ENCODE results near the gene PRDM16.

The PRDM16 gene

DNA sequence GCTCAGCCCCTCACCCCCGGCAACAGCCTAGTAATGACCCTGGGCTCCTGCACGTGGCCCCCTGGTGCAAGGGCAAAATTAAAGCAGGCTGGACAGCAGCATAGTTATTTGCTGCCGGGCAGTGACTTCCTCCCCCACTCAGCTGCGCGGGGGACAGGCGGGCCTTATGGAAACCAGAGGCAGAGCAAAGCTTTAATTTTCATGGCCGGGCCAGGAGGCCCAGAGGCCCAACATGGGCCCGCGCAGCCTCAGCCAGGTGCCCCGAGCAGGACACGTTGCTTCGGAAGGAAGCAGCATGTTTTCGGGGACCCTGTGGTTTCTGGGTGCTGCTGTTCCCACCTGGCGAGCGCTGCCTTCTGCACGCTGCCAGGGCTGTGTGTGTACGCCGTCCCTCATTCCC, 295.5 kb downstream of the PRDM16 start:
- ATAC-seq: no peak

DNA sequence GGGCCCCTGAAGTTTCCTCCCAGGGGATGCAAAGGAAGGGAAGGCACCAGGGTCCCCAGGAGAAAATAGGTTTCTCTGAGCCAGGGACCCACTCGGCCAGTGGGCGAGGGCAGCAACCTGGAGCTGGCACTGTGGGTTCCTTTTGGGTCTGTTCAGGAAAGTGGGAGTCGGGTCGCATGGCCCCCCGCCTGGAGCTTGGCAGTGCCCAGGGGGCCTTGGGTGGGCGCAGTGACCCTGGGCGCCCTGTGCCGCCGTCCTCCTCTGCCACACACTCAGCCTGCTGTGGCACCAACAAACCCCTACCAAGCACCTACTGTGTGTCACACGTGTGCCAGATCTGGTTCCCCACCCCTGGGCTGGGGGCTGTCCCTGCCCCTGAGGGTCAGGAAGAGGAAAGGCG, 296.0 kb downstream of the PRDM16 start:
- no peak for ATAC-seq

DNA sequence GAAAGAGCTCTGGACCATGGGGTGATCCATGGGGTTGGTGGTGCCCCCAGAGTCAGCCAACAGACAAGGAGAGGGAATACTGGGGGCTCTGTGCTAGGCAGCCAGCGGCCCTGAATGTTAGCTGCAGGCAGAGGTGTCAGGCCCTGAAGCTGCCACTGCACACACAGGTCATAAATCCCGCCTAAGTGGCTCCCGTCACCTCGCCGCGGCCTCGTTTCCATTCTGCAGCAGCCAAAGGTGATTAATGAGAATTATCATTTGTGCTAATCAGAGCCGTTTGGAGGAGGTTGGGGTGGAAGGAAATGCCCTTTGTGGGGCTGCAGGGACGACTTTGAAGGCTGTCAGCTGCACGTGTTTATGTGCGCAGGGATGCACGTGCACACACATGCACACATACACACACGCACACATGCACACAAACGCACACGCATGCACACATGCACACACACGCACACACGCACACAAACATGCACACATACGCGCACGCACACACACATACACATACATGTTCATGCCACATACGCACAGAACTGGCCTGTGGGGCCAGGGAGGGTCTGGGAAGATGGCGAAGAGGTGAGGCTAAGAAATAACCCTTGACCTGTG, 296.6 kb downstream of the PRDM16 start:
- ATAC-seq: no peak

DNA sequence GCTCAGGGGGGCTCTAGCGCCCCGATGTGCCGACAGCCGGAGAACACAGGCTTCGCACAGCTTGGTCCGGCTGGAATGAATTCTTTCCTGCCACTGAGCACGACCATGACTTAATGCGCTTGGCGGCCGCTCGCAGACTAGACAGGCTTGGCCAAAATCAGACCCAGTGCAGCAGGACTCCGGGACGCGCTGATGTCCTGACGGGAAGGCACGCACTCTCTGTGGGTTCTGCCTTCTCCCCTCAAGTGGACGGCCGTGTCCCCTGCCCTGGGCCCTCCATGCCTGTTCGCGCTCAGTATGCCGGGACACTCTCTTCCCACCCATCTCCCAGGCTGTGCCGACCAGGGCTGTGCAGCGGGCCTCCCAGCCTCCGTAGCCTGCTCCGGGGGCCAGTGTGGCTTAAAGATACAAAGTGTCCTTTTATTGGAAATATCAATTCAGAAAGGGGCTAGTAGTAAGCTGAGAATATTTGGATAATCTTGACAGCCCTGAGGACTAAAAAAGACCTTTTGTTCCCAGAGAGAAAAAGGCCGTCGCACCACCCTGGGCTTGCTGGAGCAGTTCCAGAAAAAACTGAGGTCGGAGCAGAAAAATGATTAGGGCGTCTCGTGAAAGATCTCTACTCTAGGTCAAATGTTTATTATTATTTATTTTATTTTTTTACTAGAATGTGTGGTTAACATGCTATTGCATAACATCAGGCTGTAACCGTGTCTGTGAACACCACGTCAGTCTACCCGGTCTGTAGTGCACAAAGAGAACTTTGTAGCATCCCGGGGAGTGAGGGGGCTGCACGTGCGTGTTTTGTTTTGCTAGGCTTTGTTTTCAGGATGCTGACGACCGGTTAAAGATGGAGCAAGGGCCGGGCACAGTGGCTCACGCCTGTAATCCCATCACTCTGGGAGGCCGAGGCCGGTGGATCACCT, 297.4 kb downstream of the PRDM16 start:
- ATAC-seq: no peak

DNA sequence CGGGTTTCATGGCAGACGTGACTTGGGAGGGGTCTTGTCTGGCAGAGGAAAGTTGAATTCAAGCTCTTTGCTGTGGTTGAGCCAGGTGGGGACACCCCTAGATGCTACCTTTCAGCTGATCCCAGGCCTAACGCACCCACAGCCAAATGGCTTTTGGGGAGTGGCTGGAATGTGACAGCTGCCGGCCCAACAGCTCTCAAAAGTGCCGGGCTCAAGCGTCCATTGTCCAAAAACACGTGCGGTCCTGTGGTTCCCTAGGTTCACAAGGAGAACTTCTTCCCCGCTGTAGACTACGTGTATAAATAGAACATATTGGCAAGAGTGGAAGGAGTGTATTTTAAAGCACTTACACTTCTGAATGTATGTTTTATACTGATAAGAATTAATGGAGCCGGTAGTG, 298.4 kb downstream of the PRDM16 start:
- ATAC-seq: no peak

DNA sequence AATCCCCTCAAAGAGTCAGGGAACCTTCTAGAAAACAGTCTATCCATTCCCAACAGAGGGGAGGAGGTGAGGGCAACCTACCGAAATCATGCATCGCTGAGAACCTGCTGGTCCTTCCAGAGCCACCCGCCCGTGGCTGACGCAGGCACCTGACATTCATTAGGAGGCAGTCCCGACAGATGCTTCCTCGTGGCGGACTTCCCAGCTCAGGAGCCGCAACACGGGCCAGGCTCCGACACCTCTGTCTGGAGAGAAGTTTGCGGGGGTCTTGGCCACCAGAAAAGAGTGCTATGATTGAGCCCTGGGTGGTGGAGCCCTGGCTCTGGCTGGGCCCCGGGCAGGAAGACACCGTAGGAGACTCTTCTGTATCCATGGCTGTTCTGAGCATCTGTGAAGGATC, 299.1 kb downstream of the PRDM16 start:
- ATAC-seq: no peak

DNA sequence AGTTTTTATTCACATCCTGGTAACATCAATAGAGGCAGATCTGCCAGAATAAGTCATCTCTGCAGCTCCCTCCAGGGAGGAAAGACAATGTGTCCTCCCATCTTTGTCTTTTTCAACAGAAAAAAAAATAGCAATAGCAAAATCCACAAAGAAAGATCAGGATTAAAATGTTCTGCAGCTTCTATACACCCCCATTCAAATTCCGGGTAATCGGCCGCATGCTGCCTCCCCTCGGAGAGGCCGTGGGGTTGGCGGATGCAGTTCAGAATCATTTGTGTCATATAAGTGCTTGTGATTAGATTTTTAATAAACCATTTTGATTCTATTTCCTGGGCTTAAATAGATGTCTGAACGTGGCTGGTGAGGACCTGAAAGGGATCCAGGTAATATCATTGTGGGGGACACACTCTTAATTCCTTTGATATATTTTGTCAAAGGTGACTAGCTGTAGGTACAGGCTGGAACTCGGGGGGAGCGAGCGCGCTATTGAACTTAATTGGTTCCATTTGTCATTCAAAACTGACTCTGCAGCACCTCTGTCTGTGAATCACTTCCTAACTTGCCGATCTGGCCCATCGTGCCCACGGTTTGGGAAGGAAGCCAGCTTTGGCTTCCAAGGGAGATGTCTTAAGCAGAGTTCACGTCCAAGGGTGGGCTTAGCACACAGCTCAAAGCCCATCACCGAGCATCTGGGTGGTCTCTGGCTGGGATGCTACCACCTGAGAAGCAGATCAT, 299.9 kb downstream of the PRDM16 start:
- ATAC-seq: no peak

DNA sequence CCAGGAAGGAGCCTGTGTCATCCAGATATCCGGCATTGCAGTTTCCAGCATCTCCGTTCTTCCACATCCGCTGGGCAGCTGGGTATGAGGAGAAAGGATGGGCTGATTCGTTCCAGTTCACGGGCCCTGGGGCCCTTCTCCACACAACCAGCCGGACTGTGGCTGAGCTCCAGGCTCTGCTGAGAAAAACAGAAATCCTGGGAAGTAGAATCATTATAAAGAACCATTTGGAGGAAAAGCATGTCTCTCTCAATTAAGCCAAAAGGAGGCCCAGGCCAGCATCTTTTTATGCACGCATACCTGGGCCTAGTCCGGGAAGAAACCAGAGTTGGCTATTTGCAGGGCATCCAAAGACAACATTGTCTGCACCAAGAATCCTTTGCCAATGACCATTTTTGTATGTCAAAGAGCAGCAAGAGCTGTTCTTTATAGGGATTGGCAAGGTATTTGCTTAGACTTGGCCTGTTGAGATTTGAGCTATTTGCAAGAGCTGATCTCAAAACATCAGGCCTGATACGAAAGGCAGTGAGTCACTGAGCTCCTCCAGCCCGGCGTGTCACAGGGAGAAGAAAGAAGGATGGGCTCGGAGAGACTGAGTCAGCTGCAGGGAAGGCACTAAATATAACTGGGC, 300.6 kb downstream of the PRDM16 start:
- ATAC-seq: no peak

DNA sequence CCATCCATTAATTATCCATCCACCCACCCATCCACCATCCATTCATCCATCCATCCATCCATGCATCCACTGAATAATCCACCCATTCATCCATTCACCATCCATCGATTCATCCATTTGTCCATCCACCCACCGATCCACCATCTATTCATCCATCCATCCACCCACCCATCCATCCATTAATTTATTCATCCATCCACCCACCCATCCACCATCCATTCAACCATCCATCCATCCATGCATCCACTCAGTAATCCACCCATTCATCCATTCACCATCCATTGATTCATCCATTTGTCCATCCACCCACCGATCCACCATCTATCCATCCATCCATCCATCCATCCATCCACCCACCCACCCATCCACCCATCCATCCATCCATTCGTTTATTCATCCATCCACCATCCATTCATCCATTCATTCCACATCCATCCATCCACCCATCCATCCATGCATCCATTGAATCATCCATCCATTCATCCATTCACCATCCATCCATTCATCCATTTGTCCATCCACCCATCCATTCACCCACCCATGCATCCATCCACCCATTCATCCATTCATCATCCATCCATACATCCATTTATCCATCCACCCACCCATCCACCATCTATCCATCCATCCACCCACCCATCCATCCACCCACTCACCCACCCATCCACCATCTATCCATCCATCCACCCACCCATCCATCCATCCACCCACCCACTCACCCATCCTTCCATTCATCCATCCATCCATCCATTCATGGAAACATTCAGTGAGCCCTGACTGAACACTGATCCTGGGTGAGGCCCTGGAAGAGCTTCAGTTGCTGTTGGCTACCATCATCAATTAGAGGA, 302.1 kb downstream of the PRDM16 start:
- no peak for ATAC-seq

DNA sequence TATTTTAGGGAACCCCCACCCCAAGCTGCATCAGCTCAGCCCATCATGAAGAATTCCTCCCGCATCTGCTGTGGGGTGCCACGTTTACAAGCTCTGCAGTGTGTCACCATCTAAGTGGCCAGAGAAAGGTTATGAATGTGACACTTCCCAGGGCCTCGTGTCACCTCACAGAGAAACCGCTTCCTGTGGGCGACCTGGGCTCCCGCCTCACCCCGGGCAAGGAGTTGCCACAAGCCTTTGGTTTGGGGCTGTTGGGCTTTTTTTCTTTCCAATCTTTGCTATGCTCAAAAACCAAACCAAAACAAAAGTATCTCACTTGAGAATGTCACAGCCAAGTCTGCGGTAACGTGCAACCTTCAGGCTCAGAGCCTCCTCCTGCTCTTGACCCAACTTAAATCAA, 303.3 kb downstream of the PRDM16 start:
- no peak for ATAC-seq

DNA sequence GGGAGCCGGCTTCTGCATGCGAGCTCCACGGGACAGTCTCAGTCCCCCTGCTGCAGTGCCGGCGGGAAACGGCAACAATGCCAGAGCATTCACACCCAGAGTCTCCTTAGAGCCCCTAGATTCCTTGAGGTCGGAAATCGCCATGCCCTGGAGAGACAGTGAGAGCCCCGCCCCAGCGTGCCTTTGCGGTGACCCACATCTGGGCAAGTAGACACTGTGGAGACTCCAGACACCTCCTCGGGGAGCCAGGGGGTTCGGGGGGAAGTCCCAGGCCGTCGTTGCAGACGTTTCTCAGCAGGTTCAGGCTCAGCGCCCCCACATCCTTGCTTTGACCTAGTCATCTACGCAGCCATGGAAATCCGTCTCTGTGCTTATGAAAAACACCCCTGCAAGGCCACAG, 304.2 kb downstream of the PRDM16 start:
- ATAC-seq: no peak

DNA sequence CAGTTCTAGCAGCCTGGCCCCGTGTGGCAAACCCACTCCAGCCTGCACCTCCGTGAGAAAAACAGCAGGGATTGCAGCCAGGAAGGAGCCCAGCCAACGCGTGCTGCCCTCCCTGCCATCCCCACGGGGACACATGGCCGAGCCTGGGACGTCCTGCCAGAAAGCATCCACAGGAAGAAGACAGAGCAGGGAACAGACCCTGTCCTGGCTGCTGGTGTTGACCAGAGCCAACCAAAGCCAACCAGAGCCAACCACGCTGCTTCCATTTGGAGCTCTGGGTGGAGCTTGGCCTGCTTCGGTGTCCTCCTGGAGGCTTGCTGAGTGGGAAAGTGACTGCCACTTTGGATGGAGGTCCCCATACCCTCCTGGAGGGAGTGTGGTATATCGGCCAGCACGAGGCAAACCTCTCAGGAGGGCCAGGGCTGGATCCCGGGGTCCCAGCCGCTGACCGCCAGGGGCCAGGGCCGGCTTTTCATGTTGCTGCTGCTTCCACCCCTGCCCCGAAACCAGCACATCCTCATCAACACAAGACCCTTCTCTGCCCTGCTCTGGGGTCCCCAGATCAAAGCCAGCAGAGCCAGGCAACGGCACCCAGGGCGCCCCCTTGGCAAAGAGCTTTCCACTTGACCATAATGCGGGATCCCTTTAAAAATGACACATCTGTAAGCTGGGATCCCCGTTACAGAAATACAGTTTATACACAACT, 304.9 kb downstream of the PRDM16 start:
- ATAC-seq: no peak

DNA sequence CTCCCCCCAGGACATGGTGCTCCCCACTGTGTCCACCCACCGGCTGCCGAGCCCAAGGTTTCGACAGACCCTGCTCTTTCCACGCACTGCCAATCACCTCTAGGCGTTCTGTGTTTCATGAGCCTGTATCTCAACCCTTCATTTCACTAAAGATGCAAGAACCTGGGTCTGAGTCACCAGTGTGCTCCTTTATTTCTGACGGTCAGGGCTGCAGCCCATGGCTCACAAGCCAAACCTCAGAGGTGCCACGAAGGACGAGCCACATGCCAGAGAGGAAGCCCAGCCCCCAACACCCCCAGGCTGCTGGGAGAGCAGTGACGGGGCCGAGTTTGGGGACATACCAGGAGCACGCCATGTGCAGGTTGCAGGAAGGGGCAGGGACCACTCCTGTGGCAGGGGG, 306.2 kb downstream of the PRDM16 start:
- ATAC-seq: no peak

DNA sequence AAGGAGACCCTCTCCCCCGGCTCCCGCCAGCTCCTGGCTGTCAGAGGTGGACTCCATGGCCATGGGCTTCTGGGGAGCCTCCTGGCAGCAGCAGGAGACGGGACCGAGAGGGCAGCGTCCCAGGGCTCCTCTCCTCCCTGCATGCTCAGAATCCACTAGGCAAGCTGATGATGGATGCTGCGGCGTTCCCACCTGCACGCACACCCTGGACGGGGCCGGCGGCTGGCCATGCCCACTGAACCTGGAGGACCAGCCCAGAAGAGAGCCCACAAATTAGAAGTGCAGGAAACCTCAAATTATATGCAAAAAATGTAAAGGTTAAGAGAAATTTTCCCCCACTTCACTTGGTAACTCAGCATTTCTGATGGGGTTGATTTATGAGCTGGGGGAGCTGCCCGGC, 308.2 kb downstream of the PRDM16 start:
- ATAC-seq: no peak

DNA sequence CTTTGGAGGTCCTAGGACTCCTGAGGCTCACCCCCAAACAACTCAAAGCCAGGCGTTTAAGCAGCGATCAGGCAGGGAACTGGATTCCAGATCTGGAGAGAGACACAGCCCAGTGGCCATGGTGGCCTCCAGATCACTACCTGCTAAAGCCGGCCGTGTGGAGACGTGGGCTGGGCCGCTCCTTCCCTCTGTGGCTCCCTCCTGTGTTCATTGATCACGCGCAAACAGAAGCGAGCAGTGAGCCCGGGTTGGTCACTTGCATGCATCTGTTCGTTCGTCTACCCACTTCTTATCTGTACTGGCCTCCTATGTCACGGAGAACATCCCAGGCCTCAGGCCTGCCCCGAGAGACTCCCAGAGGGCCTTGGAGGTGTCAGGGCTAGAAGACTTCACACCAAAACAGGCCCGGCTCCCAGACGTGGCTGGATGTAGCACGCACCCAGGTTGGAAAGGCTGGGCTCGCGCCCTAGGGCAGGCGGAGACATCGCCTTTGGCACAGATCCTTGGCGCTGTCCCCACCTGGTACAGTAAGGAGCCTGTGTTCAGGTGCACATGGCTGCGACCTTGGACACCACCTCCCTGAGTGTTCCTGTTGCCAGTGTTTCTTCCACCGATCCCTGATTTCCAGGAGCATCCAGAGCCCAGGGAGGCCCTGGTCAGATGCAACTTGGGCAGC, 308.7 kb downstream of the PRDM16 start:
- no peak for ATAC-seq

DNA sequence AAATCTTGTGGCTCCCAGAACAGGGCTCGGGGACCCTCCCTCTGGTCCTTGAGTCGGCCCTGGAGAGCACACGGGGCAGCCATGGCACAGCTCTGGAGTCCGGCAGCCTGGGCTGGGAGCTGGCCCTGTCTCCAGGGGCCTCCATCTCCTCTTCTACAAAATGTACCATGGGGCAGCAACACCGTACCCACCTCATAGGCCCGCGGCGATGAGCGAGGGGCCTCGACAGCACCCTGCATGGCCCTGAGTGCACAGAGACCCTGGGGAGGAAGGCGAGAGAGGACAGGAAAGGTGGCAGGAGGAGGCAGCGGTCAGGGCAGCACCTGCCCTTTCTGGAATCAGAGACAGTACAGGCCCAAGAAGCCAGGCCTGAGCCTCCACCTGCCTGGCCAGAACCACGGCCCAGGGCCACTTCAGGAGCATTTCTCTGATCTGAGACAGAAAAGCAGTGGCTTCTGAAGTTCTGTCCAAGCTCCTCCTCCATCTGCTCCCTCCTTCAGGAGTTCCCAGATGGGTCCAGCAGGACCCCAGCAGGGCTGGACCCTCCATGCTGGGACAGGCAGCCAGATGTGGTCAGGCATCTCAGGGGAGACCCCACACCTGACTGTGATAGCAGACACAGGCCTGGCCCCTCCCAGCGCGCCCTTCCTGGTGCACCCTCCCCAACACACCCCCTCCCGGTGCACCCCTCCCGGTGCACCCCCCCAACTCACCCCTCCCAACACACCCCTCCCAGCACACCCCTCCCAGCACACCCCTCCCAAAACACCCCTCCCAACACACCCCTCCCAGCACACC, 309.6 kb downstream of the PRDM16 start:
- no peak for ATAC-seq

DNA sequence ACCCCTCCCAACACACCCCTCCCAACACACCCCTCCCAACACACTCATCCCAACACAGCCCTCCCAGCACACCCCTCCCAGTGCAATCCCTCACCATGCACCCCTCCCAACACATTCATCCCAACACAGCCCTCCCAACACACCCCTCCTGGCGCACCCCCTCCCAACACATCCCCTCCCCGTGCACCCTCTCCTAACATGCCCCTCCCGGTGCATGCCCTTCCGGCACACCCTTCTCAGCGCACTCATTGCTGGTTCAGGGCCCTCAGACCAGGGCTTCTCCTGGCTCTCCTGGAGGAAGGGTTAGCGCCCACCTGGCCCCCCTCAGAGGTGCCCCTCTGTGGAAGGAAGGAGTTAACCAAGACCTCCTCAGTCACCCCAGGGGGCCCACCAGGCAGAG, 310.9 kb downstream of the PRDM16 start:
- ATAC-seq: no peak

DNA sequence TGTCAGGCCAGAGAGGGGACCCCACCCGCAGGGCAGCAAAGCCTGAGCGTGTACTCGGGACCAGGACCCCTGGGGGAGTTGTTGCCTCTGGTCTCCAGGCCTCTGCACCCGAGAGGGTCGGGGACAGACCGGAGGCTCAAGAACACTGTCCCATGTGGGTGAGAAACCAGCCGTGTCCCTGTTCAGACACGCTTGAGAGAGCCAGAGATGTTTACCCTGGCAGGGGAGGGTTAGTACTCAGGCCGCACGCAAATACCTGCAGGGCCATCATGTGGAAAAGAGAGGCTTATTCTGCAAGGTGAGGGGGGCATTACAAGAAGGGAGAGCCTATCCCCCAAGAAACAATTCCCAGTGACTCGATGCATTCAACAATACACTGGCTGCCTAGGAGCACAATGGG, 311.5 kb downstream of the PRDM16 start:
- no peak for ATAC-seq

DNA sequence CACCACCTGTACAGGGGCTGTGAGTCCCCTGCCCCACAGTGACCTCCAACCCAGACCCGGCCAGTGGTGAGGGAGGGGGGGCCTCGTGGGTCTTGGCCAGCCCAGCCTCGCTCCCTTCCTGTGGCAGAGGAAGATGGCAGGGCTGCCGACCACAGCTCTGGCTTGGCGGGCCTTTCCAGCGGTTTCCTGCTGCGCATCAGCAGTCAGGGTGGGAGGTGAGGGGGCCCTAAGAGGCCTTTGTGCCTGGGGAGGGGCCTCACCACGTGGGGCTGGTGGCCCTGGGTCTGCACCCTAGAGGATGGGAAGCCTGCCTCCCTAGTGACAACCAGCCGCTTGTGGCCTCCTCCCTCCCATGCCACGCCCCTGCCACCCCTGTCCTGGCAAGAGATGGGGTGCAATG, 312.9 kb downstream of the PRDM16 start:
- ATAC-seq: no peak

All from activated CD4-positive, CD25-positive, alpha-beta regulatory T cell treated with anti-CD3 and anti-CD28 coated beads, Interleukin-2, amount 50 U/mL, for 24 hours (primary cell).